Skeletal muscle satellite cell (primary cell): ENCODE data around the gene SH2D4B.

Experiments used
- H3K27me3 ChIP-seq: 2 replicates; pipeline ENCODE4 v1.7.0; 2013; ENCODE audit warnings: low read length; ENCODE audit not compliant: control insufficient read depth, insufficient read depth
- H3K36me3 ChIP-seq: 2 replicates; pipeline ENCODE4 v1.7.0; 2013; ENCODE audit warnings: mild to moderate bottlenecking, control low read depth, low read length; ENCODE audit not compliant: insufficient read depth
- H3K4me1 ChIP-seq: 2 replicates; pipeline ENCODE4 v1.7.0; 2013; ENCODE audit warnings: low read length; ENCODE audit not compliant: control insufficient read depth, insufficient read depth
- H3K4me2 ChIP-seq: 2 replicates; pipeline ENCODE4 v1.7.0; 2013; ENCODE audit warnings: mild to moderate bottlenecking, low read length
- H3K4me3 ChIP-seq: 2 replicates; pipeline ENCODE4 v1.7.0; 2013; ENCODE audit warnings: low read length
- H3K9ac ChIP-seq: 2 replicates; pipeline ENCODE4 v1.7.0; 2013; ENCODE audit warnings: mild to moderate bottlenecking, low read depth, low read length, moderate library complexity
- H3K9me3 ChIP-seq: replicated peaks from 2 replicates; pipeline ENCODE4 v1.7.0; 2013; ENCODE audit warnings: mild to moderate bottlenecking, control low read depth, low read length

Gene SH2D4B

DNA sequence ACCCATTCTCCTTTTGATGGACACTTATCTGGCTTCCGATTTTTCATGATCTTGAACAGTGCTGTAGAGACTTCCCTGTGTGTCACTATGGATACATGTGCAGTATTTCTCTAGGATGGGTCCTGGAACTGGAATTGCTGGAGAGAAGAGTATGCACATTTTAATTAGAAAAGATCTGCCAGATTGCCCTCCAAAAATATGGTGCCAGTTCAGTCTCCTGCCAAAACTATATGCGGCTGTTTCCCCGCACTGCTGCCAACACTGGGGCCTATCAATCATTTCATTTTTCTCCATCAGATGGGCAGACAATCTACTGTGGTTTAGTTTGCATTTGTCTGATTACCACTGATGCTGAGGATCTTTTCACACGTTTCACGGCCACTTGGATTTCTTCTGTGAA, 105.0 kb downstream of the SH2D4B start:
- Histone ChIP-seq H3K9ac (no peak overlapping the region), H3K4me2 (no peak overlapping the region), H3K4me1 (no peaks in the 10 kb centered on the region), H3K36me3 (no peaks in the 10 kb centered on the region), H3K27me3 (no peaks in the 10 kb centered on the region), H3K9me3 (no peaks in the 10 kb centered on the region), H3K4me3 (no peak overlapping the region)

DNA sequence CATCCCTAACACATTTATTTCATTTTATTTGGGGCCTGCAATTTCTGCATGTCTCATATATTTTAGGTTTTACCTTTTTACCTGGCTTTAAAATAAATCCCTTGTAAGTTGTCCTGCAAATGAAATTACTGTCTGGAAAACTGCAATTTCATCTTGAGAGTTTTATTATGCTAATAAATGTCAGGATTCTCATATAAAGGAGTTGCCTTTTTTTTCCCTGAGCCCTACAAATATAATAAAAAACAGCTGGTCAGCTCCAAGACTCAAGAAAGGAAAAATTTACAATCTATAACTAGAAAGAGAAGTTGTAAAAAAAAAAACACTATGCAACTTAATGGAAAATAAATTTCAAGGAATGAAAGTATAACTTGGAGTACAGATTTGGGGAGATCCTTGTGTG, 108.7 kb downstream of the SH2D4B start:
- Histone ChIP-seq H3K4me1 (no peaks in the 10 kb centered on the region), H3K9ac (no peak overlapping the region), H3K4me3 (no peak overlapping the region), H3K36me3 (no peaks in the 10 kb centered on the region), H3K9me3 (no peaks in the 10 kb centered on the region), H3K27me3 (no peaks in the 10 kb centered on the region), H3K4me2 (no peak overlapping the region)

- no peaks in the 10 kb centered on the region for H3K36me3 ChIP-seq
- H3K9ac ChIP-seq = no peak overlapping the region
- H3K4me1 ChIP-seq = no peaks in the 10 kb centered on the region
- no peaks in the 10 kb centered on the region for H3K9me3 ChIP-seq
- H3K4me2 ChIP-seq = no peak overlapping the region
- H3K27me3 ChIP-seq = no peaks in the 10 kb centered on the region
- no peak overlapping the region for H3K4me3 ChIP-seq
Measured at GRCh38 chr10:80647173-80647833, 109.6 kb downstream of the SH2D4B start.

DNA sequence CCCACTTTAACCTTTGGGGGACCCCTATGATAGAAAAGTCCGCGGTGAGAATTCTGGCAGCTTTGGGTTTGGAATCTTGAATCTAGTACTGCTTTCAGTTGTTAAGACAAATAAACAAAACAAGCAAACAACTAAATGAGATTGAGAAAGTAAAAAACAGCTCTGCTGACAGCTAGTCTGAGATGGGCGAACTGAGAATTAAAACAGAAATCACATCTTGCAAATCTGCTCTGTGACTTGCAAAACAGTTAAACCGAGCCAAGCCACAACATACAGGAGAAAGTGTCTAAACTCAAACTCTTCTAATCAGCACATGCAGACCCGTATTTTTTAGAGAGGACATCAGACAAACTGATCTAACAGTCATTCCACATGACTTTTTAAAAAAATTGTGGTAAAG, 110.4 kb downstream of the SH2D4B start:
- no peaks in the 10 kb centered on the region for H3K27me3 ChIP-seq
- no peaks in the 10 kb centered on the region for H3K9me3 ChIP-seq
- H3K4me2 ChIP-seq = no peak overlapping the region
- no peak overlapping the region for H3K4me3 ChIP-seq
- H3K36me3 ChIP-seq = no peaks in the 10 kb centered on the region
- no peaks in the 10 kb centered on the region for H3K4me1 ChIP-seq
- no peak overlapping the region for H3K9ac ChIP-seq

DNA sequence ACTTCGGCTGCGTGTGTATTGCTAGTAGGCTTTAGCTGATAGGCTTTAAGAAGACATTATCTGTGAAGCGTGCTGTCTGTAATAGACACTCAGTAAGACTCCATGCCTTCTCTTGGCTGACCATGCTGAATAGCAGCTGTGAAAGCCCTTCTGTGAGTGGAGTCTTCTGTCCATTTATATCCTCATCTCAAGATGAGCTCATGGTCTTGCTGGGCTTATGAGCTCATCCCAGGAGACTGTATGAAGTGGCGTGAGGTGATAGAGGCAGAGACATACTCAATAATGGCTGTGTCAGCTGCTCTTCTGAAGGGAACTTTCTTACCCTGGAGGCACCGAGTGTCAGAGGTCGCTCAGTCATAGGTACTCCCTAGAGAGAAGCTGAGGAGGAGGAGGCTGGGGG, 111.5 kb downstream of the SH2D4B start:
- Histone ChIP-seq H3K27me3 (no peaks in the 10 kb centered on the region), H3K36me3 (no peaks in the 10 kb centered on the region), H3K4me2 (no peak overlapping the region), H3K9ac (no peak overlapping the region), H3K4me1 (no peaks in the 10 kb centered on the region), H3K9me3 (peaks cover 3% of the 10 kb centered on the region), H3K4me3 (no peak overlapping the region)

DNA sequence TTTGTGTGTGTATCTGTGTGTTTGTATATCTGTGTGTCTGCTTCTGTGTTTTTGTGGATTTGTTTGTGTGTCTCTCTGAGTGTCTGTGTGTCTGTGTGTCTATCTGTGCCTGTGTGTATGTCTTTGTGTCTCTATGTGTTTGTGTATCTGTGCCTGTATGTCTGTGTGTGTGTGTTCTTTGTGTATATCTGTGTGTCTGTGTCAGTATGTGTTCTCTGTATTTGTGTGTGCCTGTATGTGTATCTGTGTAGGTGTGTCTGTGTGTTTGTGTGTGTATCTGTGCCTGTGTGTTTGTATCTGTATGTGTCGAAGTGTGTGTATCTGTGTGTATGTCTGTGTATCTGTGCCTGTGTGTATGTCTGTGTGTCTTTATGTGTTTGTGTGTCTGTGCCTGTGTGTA, 118.2 kb downstream of the SH2D4B start:
- H3K36me3 ChIP-seq = no peaks in the 10 kb centered on the region
- no peak overlapping the region for H3K4me2 ChIP-seq
- no peak overlapping the region for H3K9ac ChIP-seq
- H3K9me3 ChIP-seq = peaks cover 3% of the 10 kb centered on the region
- no peak overlapping the region for H3K4me3 ChIP-seq
- H3K27me3 ChIP-seq = no peaks in the 10 kb centered on the region
- H3K4me1 ChIP-seq = no peaks in the 10 kb centered on the region

DNA sequence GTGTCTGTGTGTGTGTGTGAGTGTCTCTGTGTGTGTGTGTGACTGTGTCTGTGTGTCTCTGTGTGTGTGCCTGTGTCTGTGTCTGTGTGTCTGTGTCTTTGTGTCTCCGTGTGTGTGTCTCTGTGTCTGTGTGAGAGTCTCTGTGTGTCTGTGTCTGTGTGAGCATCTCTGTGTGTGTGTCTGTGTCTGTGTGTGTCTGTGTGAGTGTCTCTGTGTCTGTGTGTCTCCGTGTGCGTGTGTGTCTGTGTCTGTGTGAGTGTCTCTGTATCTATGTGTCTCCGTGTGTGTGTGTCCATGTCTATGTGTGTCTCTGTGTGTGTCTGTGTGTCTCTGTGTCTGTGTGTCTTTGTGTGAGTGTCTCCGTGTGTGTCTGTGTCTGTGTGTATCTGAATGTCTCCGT, 120.4 kb downstream of the SH2D4B start:
- H3K4me2 ChIP-seq = no peak overlapping the region
- peaks cover 3% of the 10 kb centered on the region for H3K9me3 ChIP-seq
- H3K27me3 ChIP-seq = no peaks in the 10 kb centered on the region
- H3K4me3 ChIP-seq = no peak overlapping the region
- no peaks in the 10 kb centered on the region for H3K36me3 ChIP-seq
- H3K9ac ChIP-seq = no peak overlapping the region
- H3K4me1 ChIP-seq = no peaks in the 10 kb centered on the region

- H3K27me3 ChIP-seq = no peaks in the 10 kb centered on the region
- H3K36me3 ChIP-seq = no peaks in the 10 kb centered on the region
- H3K9me3 ChIP-seq = no peaks in the 10 kb centered on the region
- no peaks in the 10 kb centered on the region for H3K4me1 ChIP-seq
- no peak overlapping the region for H3K4me2 ChIP-seq
- H3K4me3 ChIP-seq = no peak overlapping the region
- no peak overlapping the region for H3K9ac ChIP-seq
Measured at GRCh38 chr10:80659289-80659688, 121.6 kb downstream of the SH2D4B start.

DNA sequence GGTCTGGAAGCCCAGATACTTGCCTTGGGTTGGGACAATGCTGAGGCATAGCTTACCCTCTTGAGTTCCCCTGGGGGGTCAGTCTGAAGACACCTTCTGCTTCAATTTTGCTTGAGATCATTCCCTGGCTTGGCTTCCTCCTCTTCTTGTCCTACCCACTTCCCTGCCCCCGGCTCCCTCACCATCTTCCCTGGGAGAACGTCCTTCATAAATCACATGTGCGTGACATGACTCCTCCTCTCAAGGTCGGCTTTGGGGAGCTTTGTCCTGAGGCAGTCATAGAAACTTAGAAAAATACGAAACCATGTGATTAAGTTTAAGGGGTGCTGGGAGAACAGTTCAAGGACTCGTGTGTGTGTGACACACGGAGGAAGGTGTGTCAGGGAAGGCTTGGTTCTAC, 122.6 kb downstream of the SH2D4B start:
- no peaks in the 10 kb centered on the region for H3K4me1 ChIP-seq
- H3K9ac ChIP-seq = no peak overlapping the region
- H3K9me3 ChIP-seq = no peaks in the 10 kb centered on the region
- no peaks in the 10 kb centered on the region for H3K27me3 ChIP-seq
- H3K4me3 ChIP-seq = no peak overlapping the region
- no peaks in the 10 kb centered on the region for H3K36me3 ChIP-seq
- no peak overlapping the region for H3K4me2 ChIP-seq

DNA sequence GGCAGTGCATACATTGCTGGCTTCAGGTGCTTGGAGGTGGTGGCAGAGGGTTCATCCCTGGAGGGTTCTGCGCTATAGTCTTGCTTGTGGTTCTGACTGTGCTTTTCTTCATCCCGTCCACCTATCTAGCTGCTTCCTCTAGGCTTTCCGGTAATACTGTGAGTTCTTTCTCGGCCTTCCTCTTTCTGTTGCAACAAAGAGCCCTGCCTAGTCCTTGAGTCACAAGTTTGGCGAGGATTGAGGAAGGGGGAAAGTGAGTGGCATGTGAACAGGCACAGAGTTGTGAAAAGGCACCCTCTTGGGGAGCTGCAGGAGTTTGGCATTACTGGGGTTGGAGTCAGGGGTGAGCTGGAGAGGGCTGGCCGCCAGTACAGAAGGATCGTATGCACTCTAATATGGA, 123.0 kb downstream of the SH2D4B start:
- Histone ChIP-seq H3K4me1 (no peaks in the 10 kb centered on the region), H3K4me3 (no peak overlapping the region), H3K27me3 (no peaks in the 10 kb centered on the region)

GRCh38 chr10:80661526-80661925, 123.8 kb downstream of the SH2D4B start:
- Histone ChIP-seq H3K27me3 (no peaks in the 10 kb centered on the region), H3K9ac (no peak overlapping the region), H3K4me1 (no peaks in the 10 kb centered on the region), H3K4me3 (no peak overlapping the region), H3K36me3 (no peaks in the 10 kb centered on the region), H3K4me2 (no peak overlapping the region), H3K9me3 (no peaks in the 10 kb centered on the region)

More for the DNA sequence above, 123.0 kb downstream of the SH2D4B start:
- Histone ChIP-seq H3K4me2 (no peak overlapping the region), H3K36me3 (no peaks in the 10 kb centered on the region), H3K9me3 (no peaks in the 10 kb centered on the region), H3K9ac (no peak overlapping the region)

DNA sequence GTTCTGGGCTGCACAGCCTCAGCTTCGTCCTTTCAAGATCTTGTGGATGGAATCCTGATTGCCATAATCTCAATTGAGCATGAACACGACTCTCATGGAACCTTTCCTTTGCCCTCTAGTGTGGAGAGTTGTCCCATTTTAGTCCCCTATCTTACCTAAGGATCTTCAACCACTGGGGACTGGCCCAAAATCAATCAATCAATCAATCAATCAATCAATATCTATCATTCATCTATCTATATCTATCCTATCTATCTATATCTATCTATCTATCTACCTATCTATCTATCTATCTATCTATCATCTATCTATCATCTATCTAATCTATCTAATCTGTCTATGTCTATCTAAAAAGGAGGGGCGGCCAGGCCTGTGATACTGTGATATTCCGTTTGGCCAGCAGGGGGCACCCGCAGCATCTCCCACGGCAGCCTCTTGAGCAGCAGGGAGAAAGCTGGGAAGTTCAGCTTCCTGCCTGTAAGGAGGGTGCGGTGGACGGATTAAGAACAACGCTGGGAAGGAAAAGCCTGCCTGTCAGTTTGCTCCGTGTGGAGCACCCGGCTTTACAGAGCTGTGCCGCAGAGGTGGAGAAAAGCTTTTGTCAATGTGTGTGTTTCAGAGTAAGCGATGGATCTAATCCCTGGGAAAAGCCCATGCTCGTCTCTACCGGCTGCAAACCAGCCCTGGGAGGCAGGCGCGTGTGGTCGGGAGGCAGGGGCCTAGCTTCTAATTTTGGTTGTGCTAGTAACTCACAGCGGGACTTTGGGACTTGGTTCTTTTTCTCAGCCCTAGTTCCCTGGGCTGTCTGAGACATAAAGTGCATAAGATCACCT, 124.9 kb downstream of the SH2D4B start:
- H3K4me1 ChIP-seq = no peaks in the 10 kb centered on the region
- no peaks in the 10 kb centered on the region for H3K9me3 ChIP-seq
- no peaks in the 10 kb centered on the region for H3K36me3 ChIP-seq
- peak overlapping the region; percentile 34 for H3K9ac ChIP-seq
- peak overlapping the region; percentile 76 for H3K4me2 ChIP-seq
- no peaks in the 10 kb centered on the region for H3K27me3 ChIP-seq
- peak overlapping the region; percentile 39 for H3K4me3 ChIP-seq
